SK-N-SH (cell line): Measurements from ENCODE around the gene SLC12A5. TPM values are rescaled to one million over a fixed set of nuclear protein-coding genes. Genes with fewer than 3 reads are reported as not detected.

ENCODE experiments used
- CTCF ChIA-PET: fragments of 300-600, 350-600 bp; formaldehyde crosslinking; extraction: SDS; loops from one replicate; lab custom pipeline; 2021; lab: Yijun Ruan, JAX
- POLR2A ChIA-PET: fragments of 350-600 bp; sonication (Branson Sonifier 250); formaldehyde crosslinking; extraction: SDS; loops from one replicate; lab custom pipeline; 2020; ENCODE audit warnings: antibody characterized with exemption, inconsistent platforms; lab: Yijun Ruan, JAX
- DNase-seq: peaks from one replicate; pipeline ENCODE4 v3.0.0; 2012
- H2AFZ ChIP-seq: fragments of 200-600 bp; sonication (generic); 2 replicates; pipeline ENCODE4 v1.8.1; 2016; ENCODE audit warnings: antibody characterized with exemption, mild to moderate bottlenecking, low read depth
- H3F3A ChIP-seq: fragments of 200-600 bp; sonication (generic); replicated peaks from 2 replicates; pipeline ENCODE3; 2016; ENCODE audit warnings: antibody characterized with exemption, mild to moderate bottlenecking; ENCODE audit not compliant: insufficient read depth
- H3K27ac ChIP-seq, 2 experiments: fragments of 200-500 bp in 1 of 2; fragments of 200-600 bp in 1 of 2; sonication (Bioruptor generic) in 1 of 2; sonication (generic), shearing (Covaris generic) in 1 of 2; 2 replicates each; pipeline versions ENCODE4 v1.5.1 to v1.6.1; 2014 to 2016; ENCODE audit warnings: low read depth in 2 of 2, inconsistent platforms in 1 of 2, low read length in 1 of 2, mild to moderate bottlenecking in 1 of 2, mixed read lengths in 1 of 2
- H3K27me3 ChIP-seq: fragments of 200-600 bp; sonication (generic), shearing (Covaris generic); 2 replicates; pipeline ENCODE4 v1.6.1; 2016; ENCODE audit warnings: mixed run types; ENCODE audit not compliant: insufficient read depth
- H3K36me3 ChIP-seq, 2 experiments: fragments of 200-500 bp in 1 of 2; fragments of 200-600 bp in 1 of 2; sonication (Bioruptor generic) in 1 of 2; sonication (generic) in 1 of 2; replicated peaks in 1 of 2; 2 replicates each; pipeline versions ENCODE3 to v1.5.1; 2014 to 2016; ENCODE audit warnings: low read length in 1 of 2, mild to moderate bottlenecking in 1 of 2; ENCODE audit not compliant: insufficient read depth in 2 of 2, control insufficient read depth in 1 of 2
- H3K4me1 ChIP-seq, 2 experiments: fragments of 200-500 bp in 1 of 2; fragments of 200-600 bp in 1 of 2; sonication (Bioruptor generic) in 1 of 2; sonication (generic), shearing (Covaris generic) in 1 of 2; 2 replicates each; pipeline versions ENCODE4 v1.5.1 to v1.6.1; 2014 to 2016; ENCODE audit warnings: low read depth in 1 of 2, low read length in 1 of 2, mixed run types in 1 of 2; ENCODE audit not compliant: insufficient read depth in 2 of 2, control insufficient read depth in 1 of 2
- H3K4me2 ChIP-seq: fragments of 200-600 bp; sonication (generic), shearing (Covaris generic); 2 replicates; pipeline ENCODE4 v1.6.1; 2017; ENCODE audit warnings: mixed run types
- H3K4me3 ChIP-seq, 2 experiments: fragments of 200-500 bp in 1 of 2; fragments of 200-600 bp in 1 of 2; sonication (Bioruptor generic) in 1 of 2; sonication (generic), shearing (Covaris generic) in 1 of 2; 2 replicates each; pipeline versions ENCODE4 v1.5.1 to v1.8.1; 2014 to 2016; ENCODE audit warnings: low read depth in 2 of 2, inconsistent platforms in 1 of 2, low read length in 1 of 2, mild to moderate bottlenecking in 1 of 2, mixed read lengths in 1 of 2, moderate library complexity in 1 of 2
- H3K79me2 ChIP-seq: fragments of 200-600 bp; sonication (generic); 2 replicates; pipeline ENCODE4 v1.8.1; 2017; ENCODE audit warnings: mild to moderate bottlenecking; ENCODE audit not compliant: insufficient read depth
- H3K9ac ChIP-seq: fragments of 200-600 bp; sonication (generic); 2 replicates; pipeline ENCODE4 v1.6.1; 2017; ENCODE audit warnings: mixed run types
- H3K9me2 ChIP-seq: fragments of 200-600 bp; sonication (generic); 2 replicates; pipeline ENCODE4 v1.6.1; 2017; ENCODE audit warnings: mixed run types
- H3K9me3 ChIP-seq: fragments of 200-600 bp; sonication (generic); 2 replicates; pipeline ENCODE4 v1.6.1; 2017; ENCODE audit warnings: mixed run types, mild to moderate bottlenecking, moderate library complexity
- H4K20me1 ChIP-seq: fragments of 200-600 bp; sonication (generic); 2 replicates; pipeline ENCODE4 v1.6.1; 2017; ENCODE audit warnings: mild to moderate bottlenecking, mixed run types; ENCODE audit not compliant: insufficient read depth
- ELF1 ChIP-seq: IDR thresholded peaks from 2 replicates; pipeline ENCODE4 v1.4.0; 2012
- EZH2phosphoT487 ChIP-seq: fragments of 200-600 bp; sonication (generic); IDR thresholded peaks from 2 replicates; pipeline ENCODE4 v1.6.1; 2017; ENCODE audit warnings: low read depth, mixed run types, mild to moderate bottlenecking, antibody characterized with exemption, moderate library complexity, borderline replicate concordance
- FOSL2 ChIP-seq: IDR thresholded peaks from 2 replicates; pipeline ENCODE4 v1.4.0; 2012; ENCODE audit warnings: low read depth, mild to moderate bottlenecking, moderate library complexity, borderline replicate concordance
- RCOR1 ChIP-seq: fragments of 150-350 bp; IDR thresholded peaks from 2 replicates; pipeline ENCODE4 v1.6.1; 2017; ENCODE audit warnings: antibody characterized with exemption, low read length
- RFX5 ChIP-seq: IDR thresholded peaks from 2 replicates; pipeline ENCODE4 v1.6.1; 2012; ENCODE audit warnings: mild to moderate bottlenecking, improper control_type of control experiment, low read length
- SIN3A ChIP-seq: IDR thresholded peaks from 2 replicates; pipeline ENCODE4 v1.6.1; 2012; ENCODE audit warnings: low read depth, mild to moderate bottlenecking, low read length, moderate library complexity, borderline replicate concordance
- SMC3 ChIP-seq: IDR thresholded peaks from 2 replicates; pipeline ENCODE4 v1.6.1; 2012; ENCODE audit warnings: low read depth, low read length, improper control_type of control experiment
- TAF1 ChIP-seq: IDR thresholded peaks from 2 replicates; pipeline ENCODE4 v1.6.1; 2012; ENCODE audit warnings: low read depth, mild to moderate bottlenecking, low read length, moderate library complexity, borderline replicate concordance
- WGBS: methylation state at CpG from one replicate; pipeline ENCODE4 v1.1.6; 2017; ENCODE audit warnings: low lambda C conversion rate; 5-methylcytosine and 5-hydroxymethylcytosine counted together
- polyA plus RNA-seq, 3 experiments: library from polyadenylated mRNA; depleted of rRNA; stranded (reverse); fragments of >200 nt; gene quantifications; 2 replicates each; pipeline ENCODE4 v1.2.3, GENCODE V29; 2012
- TF ChIP-seq, protein P1 (sequence below): fragments of 150-350 bp; IDR thresholded peaks from 2 replicates; pipeline ENCODE4 v1.6.1; 2017; ENCODE audit warnings: antibody characterized with exemption, low read length, low read depth, borderline replicate concordance
- TF ChIP-seq, protein P2 (sequence below): fragments of 150-350 bp; IDR thresholded peaks from 2 replicates; pipeline ENCODE4 v1.6.1; 2016; ENCODE audit warnings: mild to moderate bottlenecking, low read depth, low read length
- TF ChIP-seq, protein P3 (sequence below): IDR thresholded peaks from 2 replicates; pipeline ENCODE4 v1.6.1; 2012; ENCODE audit warnings: mild to moderate bottlenecking, low read depth, low read length, moderate library complexity
- TF ChIP-seq, protein P4 (sequence below): fragments of 200-600 bp; sonication (generic); IDR thresholded peaks from 2 replicates; pipeline ENCODE4 v1.6.1; 2017; ENCODE audit warnings: antibody characterized with exemption, mild to moderate bottlenecking, moderate library complexity
- TF ChIP-seq, protein P5 (sequence below): IDR thresholded peaks from 2 replicates; pipeline ENCODE4 v1.4.0; 2012; ENCODE audit warnings: low read depth, borderline replicate concordance

SLC12A5 gene
- polyA plus RNA-seq, 1 of the 3 experiments (the other 2 are of a cell fraction) = 19.9 TPM

DNA sequence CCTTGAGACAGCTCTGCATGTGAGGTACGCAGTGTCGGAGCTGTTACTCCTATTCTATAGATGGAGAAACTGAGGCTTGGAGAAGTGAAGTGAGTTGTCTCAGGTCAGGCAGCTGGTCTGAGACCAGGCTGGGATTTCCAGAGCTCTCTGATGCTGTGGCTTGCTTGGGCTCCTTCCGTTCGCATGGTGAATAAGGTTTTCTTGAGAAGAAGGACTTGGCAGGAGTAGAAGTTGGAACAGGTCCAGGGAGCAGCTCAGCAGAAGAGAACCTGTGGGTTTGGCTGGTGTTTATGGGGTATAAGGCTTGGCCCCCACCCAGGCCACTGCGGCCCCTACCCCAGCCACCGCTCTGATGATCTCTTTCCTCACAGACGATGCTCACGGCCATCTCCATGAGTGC, 7.4 kb downstream of the SLC12A5 start:
- CTCF ChIA-PET = interaction anchor here (0.5 kb wide), 1 partner anchor 1200 kb away, joined by 3 read pairs; no protein-coding TSS in a partner anchor
- WGBS = 80% methylated on average over 8 of the region's 8 CpGs
- H3K36me3 ChIP-seq = no peaks in the 10 kb centered on the region
- H3K4me1 ChIP-seq = peaks cover 0 to 5% of the 10 kb centered on the region in 2 experiments; a peak in 1 of 4 replicates
- H3K4me3 ChIP-seq = no peak overlapping the region
- no peak overlapping the region for H3K9ac ChIP-seq
- no peak overlapping the region for H3K4me2 ChIP-seq
- no peaks in the 10 kb centered on the region for H3K9me2 ChIP-seq
- no peak overlapping the region for H3K27ac ChIP-seq
- no peaks in the 10 kb centered on the region; the same call in 1 of the 2 replicates for H4K20me1 ChIP-seq
- peaks cover 19% of the 10 kb centered on the region for H3K27me3 ChIP-seq
- H3K79me2 ChIP-seq = no peaks in the 10 kb centered on the region
- no peak for TF ChIP-seq SMC3
- TF ChIP-seq RCOR1 = no peak
- TF ChIP-seq, protein P1, sequence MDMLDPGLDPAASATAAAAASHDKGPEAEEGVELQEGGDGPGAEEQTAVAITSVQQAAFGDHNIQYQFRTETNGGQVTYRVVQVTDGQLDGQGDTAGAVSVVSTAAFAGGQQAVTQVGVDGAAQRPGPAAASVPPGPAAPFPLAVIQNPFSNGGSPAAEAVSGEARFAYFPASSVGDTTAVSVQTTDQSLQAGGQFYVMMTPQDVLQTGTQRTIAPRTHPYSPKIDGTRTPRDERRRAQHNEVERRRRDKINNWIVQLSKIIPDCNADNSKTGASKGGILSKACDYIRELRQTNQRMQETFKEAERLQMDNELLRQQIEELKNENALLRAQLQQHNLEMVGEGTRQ = no peak
- no peak for TF ChIP-seq RFX5
- TF ChIP-seq EZH2phosphoT487 = no peak
- POLR2A ChIA-PET = no interaction called here
- H3K9me3 ChIP-seq = no peaks in the 10 kb centered on the region
- DNase-seq = no peak
- H2AFZ ChIP-seq = no peak overlapping the region
- no peaks in the 10 kb centered on the region for H3F3A ChIP-seq

- no peak overlapping the region for H3K4me2 ChIP-seq
- ChIA-PET CTCF (no interaction called here), POLR2A (no interaction called here)
- no peak overlapping the region for H3K4me3 ChIP-seq
- H3K79me2 ChIP-seq = no peaks in the 10 kb centered on the region
- no peaks in the 10 kb centered on the region for H3K9me3 ChIP-seq
- no peaks in the 10 kb centered on the region for H3F3A ChIP-seq
- no peaks in the 10 kb centered on the region; the same call in 1 of the 2 replicates for H4K20me1 ChIP-seq
- no peak overlapping the region for H3K27ac ChIP-seq
- H3K4me1 ChIP-seq = peaks cover 0 to 4% of the 10 kb centered on the region in 2 experiments; a peak in 1 of 4 replicates
- H3K9ac ChIP-seq = no peak overlapping the region
- H2AFZ ChIP-seq = no peak overlapping the region
- DNase-seq = no peak
- WGBS = 24% methylated on average over 3 of the region's 5 CpGs
- no peaks in the 10 kb centered on the region for H3K36me3 ChIP-seq
- no peaks in the 10 kb centered on the region for H3K9me2 ChIP-seq
- TF ChIP-seq FOSL2 (no peak), EZH2phosphoT487 (no peak), ELF1 (no peak), TAF1 (no peak), SIN3A (no peak)
- TF ChIP-seq, protein P2, sequence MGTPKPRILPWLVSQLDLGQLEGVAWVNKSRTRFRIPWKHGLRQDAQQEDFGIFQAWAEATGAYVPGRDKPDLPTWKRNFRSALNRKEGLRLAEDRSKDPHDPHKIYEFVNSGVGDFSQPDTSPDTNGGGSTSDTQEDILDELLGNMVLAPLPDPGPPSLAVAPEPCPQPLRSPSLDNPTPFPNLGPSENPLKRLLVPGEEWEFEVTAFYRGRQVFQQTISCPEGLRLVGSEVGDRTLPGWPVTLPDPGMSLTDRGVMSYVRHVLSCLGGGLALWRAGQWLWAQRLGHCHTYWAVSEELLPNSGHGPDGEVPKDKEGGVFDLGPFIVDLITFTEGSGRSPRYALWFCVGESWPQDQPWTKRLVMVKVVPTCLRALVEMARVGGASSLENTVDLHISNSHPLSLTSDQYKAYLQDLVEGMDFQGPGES = no peak
- TF ChIP-seq, protein P3, sequence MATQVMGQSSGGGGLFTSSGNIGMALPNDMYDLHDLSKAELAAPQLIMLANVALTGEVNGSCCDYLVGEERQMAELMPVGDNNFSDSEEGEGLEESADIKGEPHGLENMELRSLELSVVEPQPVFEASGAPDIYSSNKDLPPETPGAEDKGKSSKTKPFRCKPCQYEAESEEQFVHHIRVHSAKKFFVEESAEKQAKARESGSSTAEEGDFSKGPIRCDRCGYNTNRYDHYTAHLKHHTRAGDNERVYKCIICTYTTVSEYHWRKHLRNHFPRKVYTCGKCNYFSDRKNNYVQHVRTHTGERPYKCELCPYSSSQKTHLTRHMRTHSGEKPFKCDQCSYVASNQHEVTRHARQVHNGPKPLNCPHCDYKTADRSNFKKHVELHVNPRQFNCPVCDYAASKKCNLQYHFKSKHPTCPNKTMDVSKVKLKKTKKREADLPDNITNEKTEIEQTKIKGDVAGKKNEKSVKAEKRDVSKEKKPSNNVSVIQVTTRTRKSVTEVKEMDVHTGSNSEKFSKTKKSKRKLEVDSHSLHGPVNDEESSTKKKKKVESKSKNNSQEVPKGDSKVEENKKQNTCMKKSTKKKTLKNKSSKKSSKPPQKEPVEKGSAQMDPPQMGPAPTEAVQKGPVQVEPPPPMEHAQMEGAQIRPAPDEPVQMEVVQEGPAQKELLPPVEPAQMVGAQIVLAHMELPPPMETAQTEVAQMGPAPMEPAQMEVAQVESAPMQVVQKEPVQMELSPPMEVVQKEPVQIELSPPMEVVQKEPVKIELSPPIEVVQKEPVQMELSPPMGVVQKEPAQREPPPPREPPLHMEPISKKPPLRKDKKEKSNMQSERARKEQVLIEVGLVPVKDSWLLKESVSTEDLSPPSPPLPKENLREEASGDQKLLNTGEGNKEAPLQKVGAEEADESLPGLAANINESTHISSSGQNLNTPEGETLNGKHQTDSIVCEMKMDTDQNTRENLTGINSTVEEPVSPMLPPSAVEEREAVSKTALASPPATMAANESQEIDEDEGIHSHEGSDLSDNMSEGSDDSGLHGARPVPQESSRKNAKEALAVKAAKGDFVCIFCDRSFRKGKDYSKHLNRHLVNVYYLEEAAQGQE = no peak
- TF ChIP-seq, protein P4, sequence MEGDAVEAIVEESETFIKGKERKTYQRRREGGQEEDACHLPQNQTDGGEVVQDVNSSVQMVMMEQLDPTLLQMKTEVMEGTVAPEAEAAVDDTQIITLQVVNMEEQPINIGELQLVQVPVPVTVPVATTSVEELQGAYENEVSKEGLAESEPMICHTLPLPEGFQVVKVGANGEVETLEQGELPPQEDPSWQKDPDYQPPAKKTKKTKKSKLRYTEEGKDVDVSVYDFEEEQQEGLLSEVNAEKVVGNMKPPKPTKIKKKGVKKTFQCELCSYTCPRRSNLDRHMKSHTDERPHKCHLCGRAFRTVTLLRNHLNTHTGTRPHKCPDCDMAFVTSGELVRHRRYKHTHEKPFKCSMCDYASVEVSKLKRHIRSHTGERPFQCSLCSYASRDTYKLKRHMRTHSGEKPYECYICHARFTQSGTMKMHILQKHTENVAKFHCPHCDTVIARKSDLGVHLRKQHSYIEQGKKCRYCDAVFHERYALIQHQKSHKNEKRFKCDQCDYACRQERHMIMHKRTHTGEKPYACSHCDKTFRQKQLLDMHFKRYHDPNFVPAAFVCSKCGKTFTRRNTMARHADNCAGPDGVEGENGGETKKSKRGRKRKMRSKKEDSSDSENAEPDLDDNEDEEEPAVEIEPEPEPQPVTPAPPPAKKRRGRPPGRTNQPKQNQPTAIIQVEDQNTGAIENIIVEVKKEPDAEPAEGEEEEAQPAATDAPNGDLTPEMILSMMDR = no peak
- TF ChIP-seq, protein P5, sequence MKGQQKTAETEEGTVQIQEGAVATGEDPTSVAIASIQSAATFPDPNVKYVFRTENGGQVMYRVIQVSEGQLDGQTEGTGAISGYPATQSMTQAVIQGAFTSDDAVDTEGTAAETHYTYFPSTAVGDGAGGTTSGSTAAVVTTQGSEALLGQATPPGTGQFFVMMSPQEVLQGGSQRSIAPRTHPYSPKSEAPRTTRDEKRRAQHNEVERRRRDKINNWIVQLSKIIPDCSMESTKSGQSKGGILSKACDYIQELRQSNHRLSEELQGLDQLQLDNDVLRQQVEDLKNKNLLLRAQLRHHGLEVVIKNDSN = no peak
- peaks cover 12% of the 10 kb centered on the region for H3K27me3 ChIP-seq
Observed at GRCh38 chr20:46037036-46037435, 8.0 kb downstream of the SLC12A5 start.
